ENCODE results near the gene ARMH2.

Gene ARMH2

DNA sequence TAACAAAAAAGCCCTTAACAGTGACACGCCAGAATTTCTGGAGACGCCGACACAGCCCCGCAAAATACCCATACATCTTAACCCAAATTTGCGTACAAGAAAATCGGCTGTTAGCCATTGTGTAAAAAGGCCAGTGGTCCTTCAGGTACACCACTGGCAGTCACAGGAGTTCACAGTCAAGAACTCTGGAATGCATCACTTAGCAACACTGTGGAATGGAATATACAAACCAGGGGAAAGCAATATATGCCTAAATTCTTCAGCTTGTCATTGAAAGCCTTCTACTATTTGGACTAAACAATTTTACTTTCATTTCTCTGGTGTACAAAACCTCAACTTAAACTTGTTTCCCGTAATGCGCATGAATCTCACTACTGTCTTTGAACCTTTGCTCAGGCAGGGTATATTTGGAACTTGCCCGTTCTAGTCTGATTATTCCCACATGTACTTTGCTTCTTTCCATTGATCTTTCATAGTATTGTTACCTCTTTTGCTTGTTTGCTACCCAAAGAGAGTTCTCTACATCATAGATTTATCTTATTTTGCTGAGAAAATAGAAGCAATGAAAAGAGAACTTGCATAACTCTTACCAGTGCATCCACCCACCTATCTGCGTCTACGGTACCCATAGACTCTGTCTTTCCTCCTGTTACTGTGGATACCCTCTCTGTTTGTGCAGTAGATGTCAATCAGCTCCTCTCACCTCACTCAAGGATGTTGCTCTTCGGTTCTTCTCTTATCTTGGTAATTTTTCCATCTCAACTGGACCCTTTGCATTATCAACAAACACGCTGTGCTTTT, at the start of gene ARMH2:
Gene ARMH2, minus strand, starts transcription at position 178 of the 801 bp plus-strand sequence. Its CDS starts 60 bp downstream, at position 118.
- DNase-seq (ENCODE audit: low read depth): no peak
- H3K36me3 ChIP-seq (ENCODE audit: control insufficient read depth, insufficient read depth, low read length, severe bottlenecking): no peaks in the 10 kb centered on the region
- H3K4me3 ChIP-seq (ENCODE audit: low read length): no peak within 1 kb of the TSS
- no peaks in the 10 kb centered on the region for H3K27me3 ChIP-seq (replicated peaks; ENCODE audit: control insufficient read depth, insufficient read depth, low read length)
- no peaks in the 10 kb centered on the region for H3K9me3 ChIP-seq (ENCODE audit: control insufficient read depth, low read length)
- peaks cover 15% of the 10 kb centered on the region for H3K4me1 ChIP-seq (ENCODE audit: control insufficient read depth, insufficient read depth, low read length)
- no peak within 1 kb of the TSS for H3K9ac ChIP-seq (ENCODE audit: low read length)

DNA sequence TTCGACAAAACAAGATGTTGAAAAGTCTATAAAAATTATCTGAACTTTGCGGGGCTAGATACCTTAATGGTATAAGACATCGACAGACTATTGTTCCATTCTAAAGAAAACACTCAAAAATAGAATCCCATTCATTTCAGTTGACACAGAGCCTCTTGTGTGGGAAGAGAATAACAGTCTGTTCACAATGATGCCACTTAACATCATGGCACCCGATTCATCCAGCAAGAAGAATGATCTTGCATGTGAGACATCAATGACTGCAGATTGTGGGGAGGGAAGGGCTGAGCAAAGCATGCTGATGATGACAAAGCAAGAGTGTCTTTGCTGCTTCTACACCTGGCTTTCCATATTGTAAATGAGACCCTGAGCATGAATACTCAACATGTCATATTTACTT, 49.7 kb upstream of the ARMH2 start:
- no peak for DNase-seq (ENCODE audit: low read depth)
- no peak overlapping the region for H3K9ac ChIP-seq (ENCODE audit: low read length)
- H3K27me3 ChIP-seq (replicated peaks; ENCODE audit: control insufficient read depth, insufficient read depth, low read length): no peaks in the 10 kb centered on the region
- no peak overlapping the region for H3K4me3 ChIP-seq (ENCODE audit: low read length)
- no peaks in the 10 kb centered on the region for H3K9me3 ChIP-seq (ENCODE audit: control insufficient read depth, low read length)
- peaks cover 78% of the 10 kb centered on the region for H3K36me3 ChIP-seq (ENCODE audit: control insufficient read depth, insufficient read depth, low read length, severe bottlenecking)
- H3K4me1 ChIP-seq (ENCODE audit: control insufficient read depth, insufficient read depth, low read length): no peaks in the 10 kb centered on the region

DNA sequence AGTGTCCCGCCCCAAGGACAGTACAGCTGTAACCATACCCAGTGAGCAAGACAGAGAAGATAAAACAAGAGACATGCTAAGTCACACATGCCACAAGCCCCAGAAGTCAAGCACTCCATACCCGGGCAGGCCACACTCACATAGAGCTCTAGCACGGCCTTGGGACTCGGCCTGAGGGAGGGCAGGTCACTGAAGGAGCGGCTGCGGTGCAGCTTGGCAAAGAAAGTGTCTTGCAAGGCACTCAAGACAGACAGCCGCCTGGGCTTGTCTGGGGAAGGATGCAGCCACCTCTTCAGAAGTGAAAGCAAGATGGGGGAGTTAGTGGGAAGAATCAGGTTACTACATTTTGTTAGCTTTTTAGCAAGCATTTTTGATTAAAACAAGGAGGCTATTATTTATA, 48.7 kb upstream of the ARMH2 start:
- no peaks in the 10 kb centered on the region for H3K27me3 ChIP-seq (replicated peaks; ENCODE audit: control insufficient read depth, insufficient read depth, low read length)
- H3K4me3 ChIP-seq (ENCODE audit: low read length): no peak overlapping the region
- no peak overlapping the region for H3K9ac ChIP-seq (ENCODE audit: low read length)
- H3K4me1 ChIP-seq (ENCODE audit: control insufficient read depth, insufficient read depth, low read length): no peaks in the 10 kb centered on the region
- H3K9me3 ChIP-seq (ENCODE audit: control insufficient read depth, low read length): no peaks in the 10 kb centered on the region
- no peak for DNase-seq (ENCODE audit: low read depth)
- peaks cover 77% of the 10 kb centered on the region for H3K36me3 ChIP-seq (ENCODE audit: control insufficient read depth, insufficient read depth, low read length, severe bottlenecking)

DNA sequence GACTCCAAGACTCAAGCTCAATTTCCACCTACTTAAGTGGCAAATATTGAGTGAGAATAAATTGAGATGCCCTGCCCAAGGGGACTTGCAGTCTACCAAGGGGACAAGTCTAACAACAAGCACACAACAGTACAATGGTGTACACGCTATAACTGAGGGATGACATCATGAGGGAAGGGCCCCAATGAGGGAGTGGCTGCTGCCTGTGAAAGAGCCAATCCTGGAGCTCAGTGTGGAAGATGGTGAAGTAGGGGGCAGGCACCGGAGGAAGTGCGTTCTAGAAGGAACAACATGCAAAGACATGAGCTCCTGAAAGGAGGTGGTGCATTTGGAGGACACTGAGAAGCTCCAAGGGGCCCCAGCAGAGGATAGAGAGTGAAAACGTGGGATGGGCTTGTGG, 46.9 kb upstream of the ARMH2 start:
- Histone ChIP-seq H3K4me1 (ENCODE audit: control insufficient read depth, insufficient read depth, low read length) (no peaks in the 10 kb centered on the region), H3K9ac (ENCODE audit: low read length) (no peak overlapping the region), H3K36me3 (ENCODE audit: control insufficient read depth, insufficient read depth, low read length, severe bottlenecking) (peaks cover 80% of the 10 kb centered on the region), H3K27me3 (replicated peaks; ENCODE audit: control insufficient read depth, insufficient read depth, low read length) (no peaks in the 10 kb centered on the region), H3K4me3 (ENCODE audit: low read length) (no peak overlapping the region), H3K9me3 (ENCODE audit: control insufficient read depth, low read length) (no peaks in the 10 kb centered on the region)
- DNase-seq (ENCODE audit: low read depth): no peak

DNA sequence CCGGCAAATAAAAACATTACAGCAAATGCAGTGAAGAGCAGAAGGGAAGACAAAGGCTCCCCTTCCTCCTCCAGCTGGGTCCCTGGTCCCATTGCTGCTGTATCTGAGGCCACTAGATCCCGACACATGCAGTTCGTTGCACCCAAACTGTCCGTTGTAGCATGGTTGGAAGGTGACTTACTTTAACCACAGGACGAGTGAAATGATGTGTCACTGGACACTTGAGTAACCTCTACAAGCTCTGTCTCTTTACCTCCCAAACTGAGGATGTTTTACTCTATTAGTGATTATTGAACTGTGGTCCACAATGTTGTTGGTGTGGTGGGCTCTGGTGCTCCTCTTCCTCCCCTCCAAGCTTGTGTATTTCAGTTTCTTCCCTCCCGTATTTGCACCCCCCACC, 46.2 kb upstream of the ARMH2 start:
- no peaks in the 10 kb centered on the region for H3K4me1 ChIP-seq (ENCODE audit: control insufficient read depth, insufficient read depth, low read length)
- H3K36me3 ChIP-seq (ENCODE audit: control insufficient read depth, insufficient read depth, low read length, severe bottlenecking): peaks cover 79% of the 10 kb centered on the region
- H3K4me3 ChIP-seq (ENCODE audit: low read length): no peak overlapping the region
- no peaks in the 10 kb centered on the region for H3K27me3 ChIP-seq (replicated peaks; ENCODE audit: control insufficient read depth, insufficient read depth, low read length)
- H3K9me3 ChIP-seq (ENCODE audit: control insufficient read depth, low read length): no peaks in the 10 kb centered on the region
- no peak overlapping the region for H3K9ac ChIP-seq (ENCODE audit: low read length)
- no peak for DNase-seq (ENCODE audit: low read depth)

DNA sequence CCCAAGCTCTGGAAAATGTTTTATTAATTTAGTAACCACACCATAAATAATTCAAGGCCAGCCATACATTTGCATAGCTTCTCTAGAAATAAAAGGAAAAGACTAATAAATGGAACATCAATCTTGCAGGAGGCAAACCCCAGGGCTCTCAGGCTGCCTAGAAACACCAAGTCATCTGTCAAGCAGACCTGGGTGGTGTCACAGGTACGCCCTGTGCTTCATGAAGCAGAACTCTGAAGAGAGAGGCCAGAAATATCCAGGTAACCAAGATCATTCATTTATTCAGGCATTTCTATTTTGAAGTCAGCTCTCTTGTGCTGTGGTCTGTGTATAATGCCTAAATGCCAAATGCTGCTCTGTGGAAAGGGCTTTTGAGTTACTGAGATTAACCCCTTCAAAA, 45.3 kb upstream of the ARMH2 start:
- H3K4me3 ChIP-seq (ENCODE audit: low read length): no peak overlapping the region
- H3K9me3 ChIP-seq (ENCODE audit: control insufficient read depth, low read length): no peaks in the 10 kb centered on the region
- no peaks in the 10 kb centered on the region for H3K27me3 ChIP-seq (replicated peaks; ENCODE audit: control insufficient read depth, insufficient read depth, low read length)
- H3K9ac ChIP-seq (ENCODE audit: low read length): no peak overlapping the region
- no peak for DNase-seq (ENCODE audit: low read depth)
- H3K4me1 ChIP-seq (ENCODE audit: control insufficient read depth, insufficient read depth, low read length): no peaks in the 10 kb centered on the region
- H3K36me3 ChIP-seq (ENCODE audit: control insufficient read depth, insufficient read depth, low read length, severe bottlenecking): peaks cover 70% of the 10 kb centered on the region

DNA sequence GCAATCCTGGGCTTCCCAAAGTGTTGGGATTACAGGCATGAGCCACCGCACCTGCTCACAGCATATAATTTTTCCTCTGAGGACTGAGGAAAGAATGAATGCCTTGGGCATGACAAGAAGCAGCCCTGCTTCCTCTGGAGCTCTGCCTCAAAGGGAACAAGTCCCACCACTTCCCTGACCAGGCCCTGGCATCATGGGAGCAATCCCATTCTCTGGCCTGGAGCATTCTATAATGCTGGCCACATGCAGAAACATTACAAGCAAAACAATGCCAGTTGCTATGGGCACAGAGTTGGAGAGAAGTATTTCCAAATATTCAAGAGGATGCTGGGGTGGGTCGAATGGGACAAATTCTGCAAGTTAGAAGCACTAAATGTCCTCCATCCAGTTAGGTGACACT, 41.5 kb upstream of the ARMH2 start:
- peaks cover 32% of the 10 kb centered on the region for H3K36me3 ChIP-seq (ENCODE audit: control insufficient read depth, insufficient read depth, low read length, severe bottlenecking)
- H3K9me3 ChIP-seq (ENCODE audit: control insufficient read depth, low read length): no peaks in the 10 kb centered on the region
- no peak overlapping the region for H3K9ac ChIP-seq (ENCODE audit: low read length)
- DNase-seq (ENCODE audit: low read depth): no peak
- peaks cover 21% of the 10 kb centered on the region for H3K4me1 ChIP-seq (ENCODE audit: control insufficient read depth, insufficient read depth, low read length)
- H3K4me3 ChIP-seq (ENCODE audit: low read length): no peak overlapping the region
- H3K27me3 ChIP-seq (replicated peaks; ENCODE audit: control insufficient read depth, insufficient read depth, low read length): no peaks in the 10 kb centered on the region

DNA sequence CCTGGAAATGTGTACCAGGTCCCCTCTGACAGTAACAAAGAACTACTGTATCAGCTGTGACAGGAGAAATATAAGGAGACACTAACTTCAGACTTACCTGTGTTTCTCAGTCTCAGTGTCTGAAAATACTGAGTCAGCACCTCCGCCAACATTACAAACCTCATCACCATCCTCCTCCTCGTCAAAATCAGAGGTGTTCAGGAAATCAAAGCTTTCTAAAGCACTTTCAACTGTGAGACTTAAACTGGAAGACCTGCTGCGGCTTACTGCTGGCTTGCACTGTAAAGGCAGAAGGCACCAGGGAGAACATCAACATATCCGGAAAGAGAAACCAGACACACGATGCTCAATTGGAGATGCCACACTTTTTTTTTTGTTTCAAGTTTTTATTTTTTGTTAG, 40.3 kb upstream of the ARMH2 start:
- Histone ChIP-seq H3K36me3 (ENCODE audit: control insufficient read depth, insufficient read depth, low read length, severe bottlenecking) (peaks cover 30% of the 10 kb centered on the region), H3K9me3 (ENCODE audit: control insufficient read depth, low read length) (no peaks in the 10 kb centered on the region), H3K9ac (ENCODE audit: low read length) (no peak overlapping the region), H3K27me3 (replicated peaks; ENCODE audit: control insufficient read depth, insufficient read depth, low read length) (no peaks in the 10 kb centered on the region), H3K4me1 (ENCODE audit: control insufficient read depth, insufficient read depth, low read length) (peaks cover 21% of the 10 kb centered on the region), H3K4me3 (ENCODE audit: low read length) (no peak overlapping the region)
- no peak for DNase-seq (ENCODE audit: low read depth)

DNA sequence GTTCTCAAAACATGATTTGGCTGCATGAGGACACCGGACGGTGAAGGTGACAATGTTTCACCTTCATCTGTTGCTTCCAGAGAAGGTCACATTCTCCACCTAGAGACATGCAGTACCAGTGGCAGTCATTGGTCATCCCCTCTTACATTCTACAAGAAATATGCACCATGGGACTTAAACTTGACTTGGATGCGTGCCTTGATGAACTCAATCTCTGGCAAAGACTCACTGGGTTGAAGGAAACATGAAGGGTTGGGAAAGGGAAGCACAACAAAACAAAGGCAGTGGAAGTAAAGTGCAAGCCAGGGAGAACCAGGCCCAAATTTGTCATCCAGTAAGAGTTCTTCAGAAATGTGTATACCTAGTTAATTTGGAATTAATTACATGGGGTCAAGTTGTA, 39.4 kb upstream of the ARMH2 start:
- H3K9me3 ChIP-seq (ENCODE audit: control insufficient read depth, low read length): no peaks in the 10 kb centered on the region
- DNase-seq (ENCODE audit: low read depth): no peak
- no peaks in the 10 kb centered on the region for H3K27me3 ChIP-seq (replicated peaks; ENCODE audit: control insufficient read depth, insufficient read depth, low read length)
- no peak overlapping the region for H3K9ac ChIP-seq (ENCODE audit: low read length)
- no peak overlapping the region for H3K4me3 ChIP-seq (ENCODE audit: low read length)
- H3K36me3 ChIP-seq (ENCODE audit: control insufficient read depth, insufficient read depth, low read length, severe bottlenecking): peaks cover 26% of the 10 kb centered on the region
- H3K4me1 ChIP-seq (ENCODE audit: control insufficient read depth, insufficient read depth, low read length): peaks cover 21% of the 10 kb centered on the region

DNA sequence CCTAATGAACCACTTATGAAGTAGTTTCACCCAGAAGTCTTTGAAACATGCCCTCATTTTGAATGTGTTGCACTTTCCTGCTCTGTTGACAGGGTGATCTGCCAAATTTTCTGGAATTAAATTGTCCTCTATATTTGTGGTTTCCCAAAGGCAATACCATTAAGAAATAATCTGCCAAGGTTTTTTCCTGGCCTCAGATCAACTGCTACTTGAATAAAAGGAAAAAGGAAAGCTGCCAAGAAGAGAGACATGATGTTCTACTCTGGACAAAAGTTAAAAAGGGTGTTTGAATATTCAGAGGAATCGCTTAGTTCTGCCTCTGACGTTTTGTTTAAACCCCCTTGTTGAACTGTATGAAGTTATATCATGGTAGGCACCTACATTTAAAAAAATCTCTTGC, 37.4 kb upstream of the ARMH2 start:
- peaks cover 34% of the 10 kb centered on the region for H3K4me1 ChIP-seq (ENCODE audit: control insufficient read depth, insufficient read depth, low read length)

DNA sequence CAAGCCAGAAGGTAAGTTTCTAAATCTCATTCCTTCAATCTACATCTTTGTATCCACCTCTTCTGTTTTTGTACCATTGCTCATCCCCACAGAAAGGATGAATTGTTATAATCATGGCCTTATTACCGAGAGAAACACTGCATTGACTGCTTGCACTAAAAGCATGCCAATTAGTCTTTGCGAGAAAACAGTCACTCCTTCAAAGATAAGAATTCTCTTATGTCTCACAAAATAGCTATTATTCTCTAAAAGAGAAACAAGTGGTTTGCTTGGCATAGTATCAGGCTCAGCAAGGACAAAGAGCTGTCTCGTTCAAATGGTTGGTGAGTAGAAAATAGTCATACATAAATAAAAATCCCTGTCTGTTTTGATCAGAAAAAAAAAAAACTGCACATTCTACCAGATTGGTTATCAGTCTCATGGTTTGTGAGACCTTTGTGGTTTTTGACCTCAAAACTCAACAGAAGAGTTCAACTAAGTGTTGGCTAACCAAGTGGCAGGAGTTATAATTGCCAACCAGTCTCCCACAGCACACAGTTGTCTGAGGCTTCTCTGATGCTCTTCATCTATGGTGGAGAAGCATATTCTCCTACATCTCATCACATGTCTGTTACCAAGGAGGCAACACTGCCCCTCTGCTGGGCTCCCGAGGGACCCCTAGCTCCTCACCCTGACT, 35.1 kb upstream of the ARMH2 start:
- Histone ChIP-seq H3K9me3 (ENCODE audit: control insufficient read depth, low read length) (no peaks in the 10 kb centered on the region), H3K36me3 (ENCODE audit: control insufficient read depth, insufficient read depth, low read length, severe bottlenecking) (peaks cover 19% of the 10 kb centered on the region), H3K4me1 (ENCODE audit: control insufficient read depth, insufficient read depth, low read length) (peaks cover 34% of the 10 kb centered on the region), H3K27me3 (replicated peaks; ENCODE audit: control insufficient read depth, insufficient read depth, low read length) (no peaks in the 10 kb centered on the region), H3K4me3 (ENCODE audit: low read length) (no peak overlapping the region), H3K9ac (ENCODE audit: low read length) (no peak overlapping the region)
- DNase-seq (ENCODE audit: low read depth): no peak

More for the DNA sequence above, 37.4 kb upstream of the ARMH2 start:
- H3K36me3 ChIP-seq (ENCODE audit: control insufficient read depth, insufficient read depth, low read length, severe bottlenecking): peaks cover 18% of the 10 kb centered on the region
- no peaks in the 10 kb centered on the region for H3K27me3 ChIP-seq (replicated peaks; ENCODE audit: control insufficient read depth, insufficient read depth, low read length)
- no peak overlapping the region for H3K4me3 ChIP-seq (ENCODE audit: low read length)
- H3K9ac ChIP-seq (ENCODE audit: low read length): no peak overlapping the region
- H3K9me3 ChIP-seq (ENCODE audit: control insufficient read depth, low read length): no peaks in the 10 kb centered on the region
- DNase-seq (ENCODE audit: low read depth): no peak
